ENCODE results near the gene CCNE1. TPM values are rescaled to one million over a fixed set of nuclear protein-coding genes. Genes with fewer than 3 reads are reported as not detected.

CCNE1 gene
- total RNA-seq, 1 donor from 2014 or later: 13.5 TPM

DNA sequence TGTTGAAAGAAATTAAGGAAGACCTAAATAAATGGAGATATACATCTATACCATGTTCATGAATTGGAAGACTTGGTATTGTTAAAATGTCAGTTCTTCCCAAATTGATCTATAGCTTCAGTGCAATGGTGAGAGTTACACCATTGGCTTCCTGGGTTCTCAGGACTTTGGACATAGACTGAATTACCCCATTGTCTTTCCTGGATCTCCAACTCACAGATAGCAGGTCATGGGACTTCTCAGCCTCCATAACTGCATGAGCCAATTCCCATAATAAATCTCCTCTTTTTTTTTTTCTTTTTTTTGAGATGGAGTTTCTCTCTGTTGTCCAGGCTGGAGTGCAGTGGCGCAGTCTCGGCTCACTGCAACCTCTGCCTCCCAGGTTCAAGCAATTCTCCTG lies 38.7 kb downstream of the CCNE1 start:
- Mint-ChIP-seq H3K27me3 (peaks cover 10% of the 10 kb centered on the region), H3K36me3 (no peaks in the 10 kb centered on the region), H3K27ac (no peak overlapping the region), H3K4me1 (ENCODE audit: unreplicated experiment) (peaks cover 7% of the 10 kb centered on the region), H3K4me3 (no peak overlapping the region), H3K9me3 (no peaks in the 10 kb centered on the region)
- DNase-seq (ENCODE audit: extremely low spot score, unreplicated experiment): no peak
- TF ChIP-seq, protein P1, sequence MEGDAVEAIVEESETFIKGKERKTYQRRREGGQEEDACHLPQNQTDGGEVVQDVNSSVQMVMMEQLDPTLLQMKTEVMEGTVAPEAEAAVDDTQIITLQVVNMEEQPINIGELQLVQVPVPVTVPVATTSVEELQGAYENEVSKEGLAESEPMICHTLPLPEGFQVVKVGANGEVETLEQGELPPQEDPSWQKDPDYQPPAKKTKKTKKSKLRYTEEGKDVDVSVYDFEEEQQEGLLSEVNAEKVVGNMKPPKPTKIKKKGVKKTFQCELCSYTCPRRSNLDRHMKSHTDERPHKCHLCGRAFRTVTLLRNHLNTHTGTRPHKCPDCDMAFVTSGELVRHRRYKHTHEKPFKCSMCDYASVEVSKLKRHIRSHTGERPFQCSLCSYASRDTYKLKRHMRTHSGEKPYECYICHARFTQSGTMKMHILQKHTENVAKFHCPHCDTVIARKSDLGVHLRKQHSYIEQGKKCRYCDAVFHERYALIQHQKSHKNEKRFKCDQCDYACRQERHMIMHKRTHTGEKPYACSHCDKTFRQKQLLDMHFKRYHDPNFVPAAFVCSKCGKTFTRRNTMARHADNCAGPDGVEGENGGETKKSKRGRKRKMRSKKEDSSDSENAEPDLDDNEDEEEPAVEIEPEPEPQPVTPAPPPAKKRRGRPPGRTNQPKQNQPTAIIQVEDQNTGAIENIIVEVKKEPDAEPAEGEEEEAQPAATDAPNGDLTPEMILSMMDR (conservative IDR thresholded peaks at IDR 0.05): no peak

DNA sequence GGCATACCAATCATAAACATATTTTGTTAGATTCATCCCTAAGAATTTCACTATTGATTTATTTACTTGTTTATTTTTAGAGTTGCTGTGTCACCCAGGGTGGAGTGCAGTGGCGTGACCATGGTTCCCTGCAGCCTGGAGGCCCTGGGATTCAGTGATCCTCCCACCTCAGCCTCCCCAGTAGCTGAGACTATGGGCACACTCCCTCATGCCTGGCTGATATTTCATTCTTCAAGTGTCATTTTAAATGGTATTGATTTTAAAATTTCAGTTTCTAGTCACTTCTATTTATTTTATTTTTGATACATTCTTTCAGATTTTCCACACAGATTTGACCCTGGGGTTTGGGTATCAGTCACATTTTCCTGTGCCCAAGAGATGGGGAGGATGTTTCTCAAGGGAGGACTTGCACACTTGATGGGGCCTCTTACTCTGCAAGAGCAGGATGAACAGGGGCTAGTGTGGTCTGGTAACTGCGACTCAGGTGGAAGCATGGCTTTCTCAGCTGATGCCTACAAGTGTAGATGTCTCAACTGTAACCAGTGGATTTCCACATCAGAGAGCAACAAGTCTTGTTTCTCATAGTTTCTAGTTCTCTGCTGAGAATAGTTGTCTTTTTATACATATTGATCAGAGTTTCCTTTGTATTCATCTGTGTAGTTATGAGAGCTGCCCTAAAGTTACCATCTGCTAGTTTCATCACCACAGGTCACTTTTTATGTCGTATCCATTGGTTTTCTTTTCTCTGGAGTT lies 40.2 kb downstream of the CCNE1 start:
- Mint-ChIP-seq H3K4me3 (no peak overlapping the region), H3K27me3 (peaks cover 10% of the 10 kb centered on the region), H3K27ac (no peak overlapping the region), H3K4me1 (ENCODE audit: unreplicated experiment) (no peaks in the 10 kb centered on the region), H3K36me3 (no peaks in the 10 kb centered on the region), H3K9me3 (no peaks in the 10 kb centered on the region)
- TF ChIP-seq, protein P1 (conservative IDR thresholded peaks at IDR 0.05): no peak
- no peak for DNase-seq (ENCODE audit: extremely low spot score, unreplicated experiment)

DNA sequence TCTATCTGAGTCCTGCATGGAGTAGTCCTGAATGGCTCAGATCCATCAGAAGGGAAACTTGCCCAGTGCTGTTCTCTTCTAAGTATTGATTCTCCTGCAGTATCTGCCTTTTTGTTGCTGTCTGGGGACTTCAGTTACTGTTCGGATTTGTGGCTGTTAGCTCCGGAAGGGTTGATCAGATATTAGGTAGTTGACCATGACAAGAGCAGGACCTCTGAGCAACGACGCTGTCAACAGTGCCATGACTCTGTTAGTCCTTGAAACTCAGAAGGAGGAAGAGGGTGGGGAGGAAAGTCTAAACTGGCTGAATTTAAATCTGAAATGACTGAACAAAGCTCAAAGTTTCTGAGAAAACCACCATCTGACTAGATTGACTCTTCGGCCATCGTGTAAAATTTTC lies 42.2 kb downstream of the CCNE1 start:
- TF ChIP-seq, protein P1 (conservative IDR thresholded peaks at IDR 0.05): no peak
- Mint-ChIP-seq H3K4me3 (no peak overlapping the region), H3K9me3 (no peaks in the 10 kb centered on the region), H3K36me3 (no peaks in the 10 kb centered on the region), H3K27ac (no peak overlapping the region), H3K27me3 (peaks cover 10% of the 10 kb centered on the region), H3K4me1 (ENCODE audit: unreplicated experiment) (no peaks in the 10 kb centered on the region)
- no peak for DNase-seq (ENCODE audit: extremely low spot score, unreplicated experiment)

DNA sequence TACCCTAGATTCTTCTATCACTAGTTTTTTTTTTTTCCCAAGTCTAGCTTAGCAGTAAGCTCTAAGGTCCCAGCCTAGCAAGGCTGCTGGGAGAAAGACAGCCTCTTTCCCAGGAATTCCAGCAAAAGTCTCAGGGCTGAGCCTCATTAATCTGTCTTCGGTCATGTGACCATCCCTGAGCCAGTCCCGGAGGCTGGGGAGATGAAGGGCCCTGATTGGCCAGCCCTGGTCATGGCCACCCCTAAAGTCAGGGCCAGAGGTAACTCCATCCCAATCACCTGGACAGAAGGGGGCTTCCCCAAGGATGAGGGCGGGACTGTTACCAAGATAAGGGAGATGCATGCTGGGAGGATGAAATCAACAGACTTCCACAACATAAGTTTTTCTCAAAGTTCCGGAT lies 43.3 kb downstream of the CCNE1 start:
- Mint-ChIP-seq H3K27me3 (peaks cover 10% of the 10 kb centered on the region), H3K36me3 (no peaks in the 10 kb centered on the region), H3K9me3 (no peaks in the 10 kb centered on the region), H3K4me1 (ENCODE audit: unreplicated experiment) (no peaks in the 10 kb centered on the region), H3K27ac (no peak overlapping the region), H3K4me3 (no peak overlapping the region)
- no peak for DNase-seq (ENCODE audit: extremely low spot score, unreplicated experiment)
- TF ChIP-seq, protein P1 (conservative IDR thresholded peaks at IDR 0.05): no peak

DNA sequence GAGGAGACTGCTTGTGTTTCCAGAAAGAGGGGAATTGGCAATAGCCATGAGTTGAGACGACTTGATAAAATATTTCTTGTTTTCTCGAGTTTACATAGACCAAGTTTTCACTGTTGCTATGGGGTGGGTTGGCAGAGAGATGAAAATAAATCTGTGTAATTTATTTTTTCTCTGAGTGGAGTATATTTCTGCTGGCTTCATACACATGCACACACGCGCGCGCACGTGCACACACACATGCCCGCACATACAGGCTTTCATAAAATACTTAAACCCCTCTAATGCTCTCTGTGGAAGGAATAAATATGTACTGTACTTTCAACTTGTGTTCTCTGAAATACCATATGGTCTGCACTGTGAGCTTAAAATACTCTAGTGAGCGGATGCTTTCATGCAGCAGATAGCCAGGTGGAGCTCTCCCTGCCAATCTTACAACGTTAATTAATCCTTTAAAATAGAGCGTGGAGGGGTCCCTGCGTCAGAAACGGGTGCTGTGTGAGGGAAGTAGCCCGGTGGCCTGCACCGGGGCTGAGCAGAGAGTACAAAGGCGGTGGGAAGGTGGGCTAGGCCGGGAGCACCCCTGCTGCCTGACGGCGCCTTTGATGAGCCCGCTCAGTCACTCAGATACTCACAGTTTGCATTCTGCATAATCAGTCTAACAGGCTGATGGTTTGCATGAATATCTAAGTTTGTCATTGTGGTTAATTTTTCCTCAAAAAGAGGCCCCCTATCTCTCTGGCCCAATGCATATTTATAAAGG lies 44.1 kb downstream of the CCNE1 start:
- DNase-seq (ENCODE audit: extremely low spot score, unreplicated experiment): no peak
- H3K9me3 Mint-ChIP-seq: no peaks in the 10 kb centered on the region
- H3K27ac Mint-ChIP-seq: no peak overlapping the region
- H3K36me3 Mint-ChIP-seq: no peaks in the 10 kb centered on the region
- H3K4me3 Mint-ChIP-seq: no peak overlapping the region
- TF ChIP-seq, protein P1 (conservative IDR thresholded peaks at IDR 0.05): no peak
- H3K27me3 Mint-ChIP-seq: peaks cover 14% of the 10 kb centered on the region
- no peaks in the 10 kb centered on the region for H3K4me1 Mint-ChIP-seq (ENCODE audit: unreplicated experiment)

Measured in type B pancreatic cell (in vitro differentiated cells).